ENCODE results near the gene RDH11.
"Not testable (repeated sequence)": the region's sequence is repeated elsewhere in the genome, so short reads cannot be mapped to it uniquely, and the experiment has no call there.

Gene RDH11

GRCh38 chr14:67717048-67717447, 21.5 kb upstream of the RDH11 start:
- Histone ChIP-seq H3F3A (ENCODE audit: insufficient read depth) (no peaks in the 10 kb centered on the region), H3K27ac (ENCODE audit: low read depth, low read length) (no peak overlapping the region), H3K79me2 (ENCODE audit: insufficient read depth, low read length) (no peaks in the 10 kb centered on the region), H3K9me3 (ENCODE audit: insufficient read depth, low read length) (no peaks in the 10 kb centered on the region), H4K20me1 (ENCODE audit: low read depth, low read length) (no peaks in the 10 kb centered on the region), H3K4me2 (ENCODE audit: low read depth, low read length, poor library complexity, severe bottlenecking) (no peak overlapping the region), H2AFZ (ENCODE audit: low read depth, low read length, severe bottlenecking) (no peak overlapping the region), H3K27me3 (ENCODE audit: low read length) (no peaks in the 10 kb centered on the region), H3K4me3 (ENCODE audit: insufficient read depth, low read length, poor library complexity, severe bottlenecking) (no peak overlapping the region), H3K9me2 (replicated peaks; ENCODE audit: insufficient read depth, low read length) (no peaks in the 10 kb centered on the region), H3K9ac (ENCODE audit: low read length) (no peak overlapping the region), H3K36me3 (ENCODE audit: low read length) (no peaks in the 10 kb centered on the region)
- no peak for TF ChIP-seq EZH2phosphoT487 (conservative IDR thresholded peaks at IDR 0.05; ENCODE audit: low read length)
- no peak for TF ChIP-seq CTCF (IDR thresholded peaks at IDR 0.05; ENCODE audit: insufficient read depth, low read length, poor library complexity, severe bottlenecking)

GRCh38 chr14:67710209-67710608, 14.6 kb upstream of the RDH11 start:
- Histone ChIP-seq H3K36me3 (ENCODE audit: low read length) (no peaks in the 10 kb centered on the region; the same call in 1 of the 2 replicates), H3F3A (ENCODE audit: insufficient read depth) (no peaks in the 10 kb centered on the region), H3K9ac (ENCODE audit: low read length) (no peak overlapping the region), H3K9me2 (replicated peaks; ENCODE audit: insufficient read depth, low read length) (no peaks in the 10 kb centered on the region), H3K27ac (ENCODE audit: low read depth, low read length) (no peak overlapping the region), H3K9me3 (ENCODE audit: insufficient read depth, low read length) (peaks cover 23% of the 10 kb centered on the region; the same call in 1 of the 2 replicates), H3K4me2 (ENCODE audit: low read depth, low read length, poor library complexity, severe bottlenecking) (no peak overlapping the region), H3K27me3 (ENCODE audit: low read length) (no peaks in the 10 kb centered on the region), H2AFZ (ENCODE audit: low read depth, low read length, severe bottlenecking) (no peak overlapping the region), H3K79me2 (ENCODE audit: insufficient read depth, low read length) (no peaks in the 10 kb centered on the region), H4K20me1 (ENCODE audit: low read depth, low read length) (no peaks in the 10 kb centered on the region), H3K4me3 (ENCODE audit: insufficient read depth, low read length, poor library complexity, severe bottlenecking) (no peak overlapping the region)
- no peak for TF ChIP-seq EZH2phosphoT487 (conservative IDR thresholded peaks at IDR 0.05; ENCODE audit: low read length)
- TF ChIP-seq CTCF (IDR thresholded peaks at IDR 0.05; ENCODE audit: insufficient read depth, low read length, poor library complexity, severe bottlenecking): no peak

- H3K27me3 ChIP-seq (ENCODE audit: low read length); H3K27ac ChIP-seq (ENCODE audit: low read depth, low read length); H3F3A ChIP-seq (ENCODE audit: insufficient read depth); H4K20me1 ChIP-seq (ENCODE audit: low read depth, low read length); H3K4me2 ChIP-seq (ENCODE audit: low read depth, low read length, poor library complexity, severe bottlenecking); H3K9me2 ChIP-seq (replicated peaks; ENCODE audit: insufficient read depth, low read length); H2AFZ ChIP-seq (ENCODE audit: low read depth, low read length, severe bottlenecking); H3K79me2 ChIP-seq (ENCODE audit: insufficient read depth, low read length); H3K4me3 ChIP-seq (ENCODE audit: insufficient read depth, low read length, poor library complexity, severe bottlenecking); H3K36me3 ChIP-seq (ENCODE audit: low read length); H3K9ac ChIP-seq (ENCODE audit: low read length): not testable (repeated sequence)
- H3K9me3 ChIP-seq (ENCODE audit: insufficient read depth, low read length): peaks cover 23% of the 10 kb centered on the region; the same call in 1 of the 2 replicates
Observed at GRCh38 chr14:67709796-67710195, 14.2 kb upstream of the RDH11 start.

GRCh38 chr14:67709346-67709745, 13.8 kb upstream of the RDH11 start:
- H3K9me2 ChIP-seq (replicated peaks; ENCODE audit: insufficient read depth, low read length); H4K20me1 ChIP-seq (ENCODE audit: low read depth, low read length); H3K9ac ChIP-seq (ENCODE audit: low read length); H3K27ac ChIP-seq (ENCODE audit: low read depth, low read length); H3K27me3 ChIP-seq (ENCODE audit: low read length); H2AFZ ChIP-seq (ENCODE audit: low read depth, low read length, severe bottlenecking); H3K4me3 ChIP-seq (ENCODE audit: insufficient read depth, low read length, poor library complexity, severe bottlenecking); H3F3A ChIP-seq (ENCODE audit: insufficient read depth); H3K4me2 ChIP-seq (ENCODE audit: low read depth, low read length, poor library complexity, severe bottlenecking); H3K79me2 ChIP-seq (ENCODE audit: insufficient read depth, low read length); H3K36me3 ChIP-seq (ENCODE audit: low read length): not testable (repeated sequence)
- H3K9me3 ChIP-seq (ENCODE audit: insufficient read depth, low read length): peaks cover 23% of the 10 kb centered on the region; the same call in 1 of the 2 replicates
